HG02678 (cell line): Measurements from ENCODE around the gene KRT10.
"Not testable (repeated sequence)": the region's sequence is repeated elsewhere in the genome, so short reads cannot be mapped to it uniquely, and the experiment has no call there.

Source experiments
- ATAC-seq: cut with Tn5 transposase; IDR thresholded peaks from one replicate; pipeline ENCODE4 v1.9.1; 2021; ENCODE audit warnings: mild to moderate bottlenecking, moderate library complexity; ENCODE audit not compliant: unreplicated experiment

The KRT10 gene

DNA sequence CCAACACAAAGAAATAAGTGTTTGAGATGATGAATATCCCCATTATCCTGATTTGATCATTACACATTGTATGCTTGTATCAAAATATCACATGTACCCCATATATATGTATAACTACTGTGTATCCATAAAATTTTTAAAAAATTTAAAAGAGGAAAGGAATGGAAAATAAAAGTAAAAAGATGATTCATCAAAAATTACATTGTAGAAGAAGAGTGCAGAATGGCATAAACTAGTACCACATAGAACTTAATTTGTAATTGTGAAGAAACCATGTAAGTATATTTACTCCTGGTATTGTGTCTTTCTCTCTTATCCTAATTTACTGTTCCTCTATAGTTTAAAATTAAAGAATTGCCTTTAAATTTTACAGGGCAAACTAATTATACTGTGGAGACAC lies 11.5 kb upstream of the KRT10 start:
- no peak for ATAC-seq

DNA sequence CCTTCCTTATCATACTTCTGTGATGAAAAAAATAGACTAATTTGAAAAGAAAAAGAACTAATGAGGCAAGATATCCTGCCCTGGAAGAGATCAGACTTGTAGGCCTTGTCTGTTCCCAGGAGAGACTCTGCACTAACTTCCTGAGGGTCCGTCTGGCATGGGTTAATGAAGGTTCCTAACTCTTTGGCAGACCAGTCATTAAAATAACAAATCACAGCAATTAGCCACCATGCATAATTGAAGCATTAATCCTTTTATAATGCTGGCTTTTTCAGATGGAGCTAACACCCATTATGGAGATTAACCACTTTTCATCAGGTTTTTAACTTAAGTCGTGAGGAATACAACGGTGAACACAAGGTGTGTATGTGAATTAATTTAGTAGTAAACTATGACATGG lies 10.4 kb upstream of the KRT10 start:
- ATAC-seq, result no peak

DNA sequence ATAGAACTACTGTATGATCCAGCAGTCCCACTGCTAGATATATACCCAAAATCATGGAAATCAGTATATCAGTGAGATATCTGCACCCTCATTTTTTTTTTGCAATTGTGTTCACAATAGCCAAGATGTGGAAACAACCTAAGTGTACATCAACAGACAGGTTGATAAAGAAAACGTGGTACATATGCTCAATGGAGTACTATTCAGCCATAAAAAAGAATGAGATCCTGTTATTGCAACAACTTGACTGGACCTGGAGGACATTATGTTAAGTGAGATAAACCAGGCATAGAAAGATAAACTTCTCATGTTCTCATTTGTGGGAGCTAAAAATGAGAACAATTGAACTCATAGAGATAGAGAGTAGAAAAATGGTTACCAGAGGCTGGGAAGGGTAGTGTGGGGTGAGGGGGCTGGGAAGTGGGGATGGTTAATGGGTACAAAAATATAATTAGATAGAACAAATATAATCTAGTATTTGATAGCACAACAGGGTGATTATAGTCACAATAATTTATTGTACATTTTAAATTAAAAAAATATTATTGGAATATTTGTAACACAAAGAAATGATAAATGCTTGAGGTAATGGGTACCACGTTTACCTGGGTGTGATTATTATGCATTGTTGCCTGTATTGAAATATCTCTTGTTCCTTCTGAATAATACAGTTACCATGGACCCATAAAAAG lies 7.8 kb upstream of the KRT10 start:
- no peak for ATAC-seq

DNA sequence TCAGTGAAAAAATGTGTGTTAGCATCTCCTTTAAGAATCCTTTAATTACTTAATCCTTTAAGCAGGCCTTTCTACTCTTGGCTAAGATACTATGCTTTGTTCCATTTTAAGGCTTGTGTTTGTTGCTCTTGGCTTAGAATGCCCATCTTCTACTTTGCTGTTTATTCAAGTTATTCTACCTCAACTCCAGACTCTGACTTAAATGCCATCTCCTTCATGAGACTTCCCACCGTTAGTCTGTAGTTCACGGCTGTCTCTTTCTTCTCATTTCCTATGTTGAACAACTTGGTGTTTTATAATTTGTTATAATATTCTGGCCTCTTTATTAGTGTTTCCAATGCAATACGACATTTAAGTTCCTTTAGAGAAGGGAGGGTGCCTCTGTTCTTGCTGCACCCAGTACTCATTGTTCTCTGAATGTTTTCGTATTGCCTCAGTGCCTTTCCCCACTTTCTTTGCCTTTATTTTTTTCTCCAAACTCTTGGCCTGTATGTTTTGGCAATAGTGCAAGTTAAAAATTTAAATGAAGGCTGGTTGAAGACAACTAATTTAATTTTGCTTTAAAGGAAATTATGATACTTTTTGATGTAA lies 6.1 kb upstream of the KRT10 start:
- ATAC-seq, result no peak

DNA sequence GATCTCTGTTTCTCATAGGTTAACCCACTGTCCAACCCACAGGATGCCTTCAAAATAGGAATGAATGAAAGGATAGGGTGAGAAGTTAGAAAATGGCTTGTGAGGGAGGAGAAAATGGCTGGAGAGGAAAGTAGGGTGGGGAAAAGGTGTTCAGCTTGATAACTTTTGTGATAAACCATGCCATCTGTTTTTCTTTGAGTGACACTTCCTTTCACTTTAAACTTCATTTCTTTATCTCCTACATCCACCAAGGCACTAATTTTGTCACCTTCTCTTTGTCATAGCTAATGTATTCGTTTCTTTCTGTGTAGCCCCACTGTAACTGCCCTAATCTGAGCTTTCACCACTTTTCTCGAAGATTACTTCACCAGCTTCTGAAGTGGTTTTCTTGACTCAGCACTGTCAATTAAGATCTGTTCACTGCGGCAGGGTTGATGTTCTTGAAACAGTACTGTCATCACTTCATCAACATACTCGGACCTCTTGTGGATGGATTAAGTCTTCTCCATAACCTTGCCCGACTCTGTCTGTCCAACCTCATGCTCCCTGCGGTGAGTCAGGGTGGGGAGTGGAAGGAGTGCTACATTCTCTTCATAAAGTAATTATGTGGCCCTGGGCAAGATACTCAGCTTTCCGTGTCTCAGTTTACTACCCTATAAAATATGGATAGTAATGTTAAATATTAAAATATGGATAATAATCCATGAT lies 5.5 kb upstream of the KRT10 start:
- no peak for ATAC-seq

DNA sequence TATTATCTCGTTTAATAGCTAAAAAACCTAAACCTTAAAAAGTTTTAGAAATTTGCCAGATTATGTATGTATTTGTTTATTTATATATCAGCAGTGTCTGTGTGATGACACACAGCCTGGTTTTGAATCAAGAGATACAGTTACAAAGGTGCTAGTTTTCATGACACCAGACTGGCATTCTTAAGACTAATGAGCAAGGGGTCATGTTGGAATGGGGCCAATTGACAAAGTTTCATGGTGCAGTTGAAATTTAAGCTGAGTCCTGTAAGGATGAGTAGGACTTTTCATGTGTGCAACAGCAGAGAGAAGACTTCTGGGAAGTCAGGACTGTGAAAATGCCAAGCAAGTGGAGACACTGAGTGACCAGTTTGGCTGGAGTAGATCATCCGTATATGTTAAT lies 3.2 kb upstream of the KRT10 start:
- no peak for ATAC-seq

DNA sequence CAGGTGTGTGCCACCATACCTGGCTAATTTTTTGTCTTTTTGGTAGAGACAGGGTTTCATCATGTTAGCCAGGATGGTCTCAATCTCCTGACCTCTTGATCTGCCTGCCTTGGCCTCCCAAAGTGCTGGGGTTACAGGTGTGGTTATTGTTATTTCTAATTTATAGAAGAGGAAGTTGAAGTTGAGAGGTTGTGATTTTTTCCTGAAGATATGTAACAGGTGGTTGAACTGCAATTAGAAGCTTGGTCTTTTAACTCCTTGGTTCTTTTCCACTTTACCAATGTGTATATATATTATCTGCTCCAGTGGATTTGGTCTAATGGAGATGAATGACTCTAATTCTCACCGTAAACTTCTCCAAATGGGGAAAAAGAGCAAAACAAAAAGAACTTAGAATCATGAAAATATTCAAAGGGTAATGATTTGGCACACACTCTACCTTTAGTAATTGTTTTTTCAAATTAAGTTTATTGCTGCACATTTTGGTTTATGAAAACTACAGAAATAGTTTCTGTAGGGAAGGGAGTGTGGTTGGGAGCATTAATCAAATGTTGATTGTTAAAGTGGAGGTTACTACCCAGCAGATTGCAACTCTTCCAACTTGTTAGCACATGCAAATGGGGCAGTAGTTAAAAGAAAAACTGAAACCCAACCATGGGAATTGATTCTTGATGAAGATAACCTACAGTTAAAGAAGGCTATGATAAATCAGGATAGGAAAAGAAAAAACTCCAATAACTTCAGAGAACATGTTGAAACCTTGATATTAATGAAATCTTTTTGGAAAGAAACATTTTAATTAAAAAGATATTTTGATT lies 1.8 kb upstream of the KRT10 start:
- no peak for ATAC-seq

DNA sequence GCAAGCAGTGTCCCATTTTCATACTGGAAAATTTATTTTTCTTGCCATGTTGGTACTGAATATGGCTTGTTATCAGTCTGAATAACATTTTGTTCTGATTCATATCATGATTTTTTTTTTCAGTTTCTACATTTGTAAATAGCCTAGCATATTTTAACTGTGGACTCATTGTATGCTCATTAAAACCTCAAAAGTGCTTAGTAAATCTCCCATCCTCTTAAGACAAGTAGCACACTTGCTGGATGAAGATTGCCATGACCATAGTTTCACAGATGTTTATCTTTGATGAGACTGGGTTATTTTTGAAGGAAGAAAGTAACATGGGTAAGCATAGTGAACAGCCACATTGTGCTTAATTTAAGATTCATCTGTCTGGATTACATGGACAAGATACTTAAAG lies 878 bp downstream of the KRT10 start:
- ATAC-seq, result no peak

DNA sequence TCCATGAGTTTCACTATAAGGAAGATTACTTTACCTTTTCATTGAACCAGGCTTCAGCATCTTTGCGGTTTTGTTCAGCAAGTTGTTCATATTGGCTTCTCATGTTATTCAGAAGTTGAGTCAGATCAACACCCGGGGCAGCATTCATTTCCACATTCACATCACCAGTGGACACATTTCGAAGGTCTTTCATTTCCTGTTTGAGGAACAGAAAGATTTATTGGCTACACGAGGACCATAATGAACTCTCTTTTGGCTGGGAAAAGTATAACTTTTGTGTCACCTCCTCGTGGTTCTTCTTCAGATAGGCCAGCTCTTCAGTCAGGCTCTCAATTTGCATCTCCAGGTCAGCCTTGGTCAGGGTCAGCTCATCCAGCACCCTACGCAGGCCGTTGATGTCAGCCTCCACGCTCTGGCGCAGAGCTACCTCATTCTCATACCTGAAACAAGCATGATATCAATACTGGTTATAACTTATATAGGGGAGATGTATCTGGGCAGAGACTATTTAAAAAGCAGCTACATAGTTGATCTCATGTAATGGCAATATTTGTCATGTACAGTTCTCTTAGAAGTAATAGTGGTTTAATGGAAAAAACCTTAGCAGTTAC lies 2.1 kb downstream of the KRT10 start:
- ATAC-seq, result no peak

DNA sequence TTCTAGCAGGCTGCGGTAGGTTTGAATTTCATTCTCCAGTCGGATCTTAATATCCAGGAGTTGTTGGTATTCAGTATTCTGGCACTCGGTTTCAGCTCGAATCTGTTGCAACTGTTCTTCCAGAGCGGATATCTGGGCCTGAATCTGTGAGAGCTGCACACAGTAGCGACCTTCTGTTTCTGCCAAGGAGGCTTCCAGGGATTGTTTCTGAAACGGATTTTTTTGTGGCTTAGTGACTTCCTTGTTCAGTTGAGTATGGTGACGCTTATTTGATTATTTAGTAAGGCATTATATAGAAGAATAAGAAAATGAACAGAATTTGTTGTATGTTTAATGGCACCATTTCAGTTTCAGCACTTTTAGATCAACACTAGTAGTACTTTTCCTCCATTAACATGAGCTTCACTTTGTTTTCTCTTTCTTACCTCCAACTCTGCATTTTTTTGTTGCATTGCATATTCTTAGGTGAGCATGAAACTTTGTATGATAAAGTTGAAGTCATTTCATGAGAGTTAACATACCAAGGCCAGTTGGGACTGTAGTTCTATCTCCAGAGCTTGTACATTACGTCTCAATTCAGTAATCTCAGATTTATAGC lies 2.8 kb downstream of the KRT10 start:
- no peak for ATAC-seq

DNA sequence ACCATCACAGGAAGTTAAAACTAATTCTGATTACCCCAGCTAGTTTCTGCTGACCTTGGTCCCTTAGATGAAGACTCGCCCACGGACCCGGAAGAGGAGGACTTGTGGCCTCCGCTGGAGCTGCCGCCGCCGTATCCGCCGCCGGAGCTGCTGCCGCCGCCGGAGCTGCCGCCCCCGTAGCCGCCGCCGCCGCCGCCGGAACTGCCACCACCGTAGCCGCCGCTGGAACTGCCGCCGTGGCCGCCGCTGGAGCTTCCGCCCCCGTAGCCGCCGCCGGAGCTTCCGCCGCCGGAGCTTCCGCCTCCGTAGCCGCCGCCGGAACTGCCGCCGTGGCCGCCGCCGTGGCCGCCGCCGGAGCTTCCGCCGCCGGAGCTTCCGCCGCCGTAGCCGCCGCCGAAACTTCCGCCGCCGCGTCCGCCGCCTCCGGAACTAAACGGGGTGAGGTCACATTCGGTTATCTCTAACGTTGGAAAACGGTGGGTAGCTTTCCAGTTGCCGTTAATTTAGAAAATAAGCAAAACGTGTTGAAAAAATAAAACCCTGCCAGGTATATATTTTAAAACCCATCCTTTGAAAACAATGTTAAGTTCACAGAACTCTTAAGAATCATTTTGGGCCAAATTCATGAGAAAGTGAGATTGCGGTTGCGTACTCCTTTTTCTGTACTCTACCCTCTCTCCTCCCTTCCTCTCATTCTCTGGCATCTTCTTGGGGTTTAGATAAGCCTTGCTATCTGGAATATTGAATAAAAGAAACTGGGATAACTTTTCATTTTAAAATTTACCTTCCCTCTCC lies 3.5 kb downstream of the KRT10 start:
- ATAC-seq, result peak; percentile 89

DNA sequence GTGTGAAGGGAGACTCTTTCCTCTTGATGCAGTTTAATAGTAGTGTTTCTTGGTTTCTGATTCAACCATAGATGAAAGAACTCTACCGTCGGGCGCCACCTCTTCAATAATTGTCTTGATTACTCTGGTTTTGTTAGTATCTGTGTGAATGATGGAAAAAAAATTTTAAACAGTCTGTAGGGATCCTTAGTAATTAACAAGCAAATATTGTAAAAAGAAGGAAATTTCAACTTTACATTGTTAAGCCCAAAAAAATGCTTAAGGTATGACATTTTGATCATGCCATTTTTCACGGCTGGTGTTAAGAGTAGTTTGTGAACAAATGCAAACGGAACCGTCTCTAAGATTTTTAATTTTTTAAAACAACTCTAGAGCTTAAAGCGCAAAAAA lies 4.1 kb downstream of the KRT10 start:
- ATAC-seq, result no peak

DNA sequence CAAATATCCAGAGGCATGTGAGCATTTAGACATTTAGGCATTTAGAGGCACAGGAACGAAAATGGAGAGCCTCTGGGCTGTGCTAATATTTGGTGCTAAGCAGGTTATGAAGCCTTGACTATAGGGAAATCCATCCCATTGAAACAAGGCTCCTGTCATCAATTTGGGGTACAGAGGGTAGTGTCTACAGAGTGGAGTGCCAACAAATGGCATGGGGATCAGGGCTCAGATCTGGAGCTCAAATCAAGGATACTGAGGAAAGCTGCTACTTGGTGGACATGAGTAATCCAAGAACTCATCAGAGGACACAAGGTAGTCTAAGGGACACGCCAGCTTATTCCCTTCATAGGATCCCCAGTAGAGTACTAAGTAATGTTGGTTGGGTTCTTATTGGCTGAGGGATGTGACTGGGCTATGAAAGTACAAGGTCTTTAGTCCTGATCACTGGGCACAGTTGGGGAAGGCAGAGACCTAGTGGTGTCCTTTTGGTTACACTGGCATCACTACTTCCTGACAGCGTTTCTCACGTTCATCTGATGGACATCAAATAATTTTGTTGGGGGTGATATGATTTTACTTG lies 5.2 kb downstream of the KRT10 start:
- no peak for ATAC-seq

DNA sequence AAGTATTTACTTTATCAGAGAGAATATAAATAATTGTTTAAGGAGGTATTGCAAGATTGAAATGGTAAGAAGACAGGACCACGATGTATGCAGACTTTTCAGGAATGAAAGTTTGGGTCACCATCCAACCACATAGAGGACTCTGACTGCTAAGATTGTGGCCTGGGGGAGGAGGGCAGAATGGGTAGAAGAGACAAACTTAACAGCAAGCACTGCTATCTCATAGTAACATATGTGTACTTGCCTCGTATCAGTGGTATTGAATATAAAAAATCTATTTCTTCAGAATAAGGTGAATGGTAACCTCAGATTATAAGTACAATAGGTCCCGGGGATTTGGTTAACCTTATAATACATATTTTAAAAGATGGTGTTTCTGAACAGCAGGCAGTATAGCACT lies 5.8 kb downstream of the KRT10 start:
- no peak for ATAC-seq

DNA sequence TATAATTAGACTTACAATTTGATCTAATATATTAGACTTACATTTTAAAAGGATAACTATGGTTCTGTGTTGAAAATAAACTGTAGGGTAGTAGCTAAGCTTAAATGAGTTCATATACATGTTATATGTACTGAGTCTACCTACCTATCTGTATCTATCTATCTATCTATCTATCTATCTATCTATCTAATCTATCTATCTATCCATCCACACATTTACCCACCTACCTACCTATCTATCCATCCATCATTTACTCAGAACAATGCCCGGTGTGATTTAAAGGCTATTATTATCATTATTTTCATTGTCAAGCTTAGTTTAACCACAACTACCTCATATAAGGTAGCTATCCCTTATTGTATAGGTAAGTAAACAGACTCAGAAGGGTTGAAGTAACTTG lies 7.0 kb downstream of the KRT10 start:
- no peak for ATAC-seq

DNA sequence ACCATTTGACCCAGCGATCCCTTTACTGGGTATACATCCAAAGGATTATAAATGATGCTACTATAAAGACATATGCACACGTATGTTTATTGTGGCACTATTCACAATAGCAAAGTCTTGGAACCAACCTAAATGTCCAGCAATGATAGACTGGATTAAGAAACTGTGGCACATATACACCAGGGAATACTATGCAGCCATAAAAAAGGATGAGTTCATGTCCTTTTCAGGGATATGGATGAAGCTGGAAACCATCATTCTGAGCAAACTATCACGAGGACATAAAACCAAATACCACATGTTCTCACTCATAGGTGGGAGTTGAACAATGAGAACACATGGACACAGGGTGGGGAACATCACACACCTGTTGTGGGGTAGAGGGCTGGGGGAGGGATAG lies 7.8 kb downstream of the KRT10 start:
- not testable (repeated sequence) for ATAC-seq

DNA sequence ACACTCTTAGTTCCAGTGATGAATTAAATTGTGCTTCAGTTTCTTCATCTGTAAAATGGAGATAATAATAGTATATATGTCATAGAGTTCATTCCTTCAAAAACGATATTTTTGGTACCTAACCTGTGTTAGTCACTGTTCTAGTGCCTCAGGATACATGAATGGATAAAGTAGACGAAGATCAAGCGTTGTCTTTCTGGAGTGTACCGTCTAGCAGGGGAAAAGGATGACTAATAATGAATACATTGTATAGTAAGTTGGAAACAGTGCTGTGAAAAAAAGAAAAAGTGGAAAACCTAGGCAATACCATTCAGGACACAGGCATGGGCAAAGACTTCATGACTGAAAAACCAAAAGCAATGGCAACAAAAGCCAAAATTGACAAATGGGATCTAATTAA lies 8.6 kb downstream of the KRT10 start:
- no peak for ATAC-seq

DNA sequence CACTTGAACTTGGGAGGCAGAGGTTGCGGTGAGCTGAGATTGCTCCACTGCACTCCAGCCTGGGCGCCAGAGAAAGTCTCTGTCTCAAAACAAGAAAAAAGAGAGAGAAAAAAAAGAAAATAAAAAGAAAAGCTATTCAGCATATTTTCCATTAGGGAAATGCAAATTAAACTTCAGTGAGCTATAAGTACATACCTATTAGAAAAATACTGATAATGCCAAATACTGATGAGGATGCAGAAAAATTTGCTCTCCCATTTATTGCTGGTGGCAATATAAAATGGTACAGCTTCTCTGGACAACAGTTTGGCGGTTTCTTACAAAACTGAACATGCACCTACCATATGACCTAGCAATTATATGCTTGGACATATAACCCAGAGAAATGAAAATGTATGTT lies 9.8 kb downstream of the KRT10 start:
- no peak for ATAC-seq

DNA sequence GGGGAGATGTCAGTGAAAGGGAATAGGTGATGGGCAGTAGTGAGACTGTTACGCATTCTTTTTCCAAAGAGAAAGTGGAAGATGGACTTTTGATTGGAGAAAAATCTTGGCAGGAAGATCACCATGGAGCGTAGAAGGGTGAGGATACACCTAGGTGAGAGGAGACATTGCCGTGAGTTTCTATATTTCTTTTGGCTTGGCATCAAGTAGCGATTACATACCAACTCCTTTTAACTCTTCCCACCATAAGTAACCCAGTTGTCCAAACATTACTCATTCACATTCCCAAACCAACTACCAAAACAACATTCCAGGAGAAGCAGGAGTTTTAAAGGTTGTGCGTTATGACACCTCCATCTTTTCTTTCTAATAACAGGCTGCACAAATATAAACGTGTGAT lies 11.9 kb downstream of the KRT10 start:
- ATAC-seq, result no peak
